OCI-LY7 (cell line): ENCODE results near the gene FOXN3. TPM values are rescaled to one million over a fixed set of nuclear protein-coding genes. Genes with fewer than 3 reads are reported as not detected.

Experiments
- BruUV-seq: library from RNA; stranded (reverse); fragments of 400-500 nt; replicated peaks from 2 replicates; lab custom pipeline; 2021; lab: Mats Ljungman, UMichigan
- CTCF ChIA-PET: fragments of 300-600 bp; sonication (Branson Sonifier 250); formaldehyde crosslinking; loops from one replicate; lab custom pipeline; 2022; ENCODE audit warnings: antibody characterized with exemption; ENCODE audit not compliant: unreplicated experiment; lab: Charles Lee
- POLR2A ChIA-PET: fragments of 300-600 bp; sonication (Branson Sonifier 250); formaldehyde crosslinking; loops from one replicate; lab custom pipeline; 2022; ENCODE audit warnings: antibody characterized with exemption; lab: Charles Lee
- DNase-seq: peaks from one replicate; pipeline ENCODE4 v3.0.0-alpha.2; 2015; ENCODE audit warnings: low spot score
- H2AFZ ChIP-seq: fragments of 200-600 bp; sonication (generic), shearing (Covaris generic); 2 replicates; pipeline ENCODE4 v1.6.1; 2014; ENCODE audit warnings: mild to moderate bottlenecking, antibody characterized with exemption, low read length, moderate library complexity
- H3K27ac ChIP-seq: fragments of 200-600 bp; sonication (generic); 2 replicates; pipeline ENCODE4 v1.5.1; 2014; ENCODE audit warnings: mixed run types, low read depth, mild to moderate bottlenecking, moderate library complexity, low read length, inconsistent platforms; ENCODE audit not compliant: poor library complexity, severe bottlenecking
- H3K36me3 ChIP-seq: fragments of 200-600 bp; sonication (generic); 2 replicates; pipeline ENCODE4 v1.6.1; 2014; ENCODE audit warnings: mild to moderate bottlenecking, antibody characterized with exemption, low read length, moderate library complexity, mixed read lengths; ENCODE audit not compliant: insufficient read depth
- H3K4me1 ChIP-seq: fragments of 200-600 bp; sonication (generic); 2 replicates; pipeline ENCODE4 v1.5.1; 2014; ENCODE audit warnings: mild to moderate bottlenecking, low read length; ENCODE audit not compliant: insufficient read depth, poor library complexity, severe bottlenecking
- H3K4me2 ChIP-seq: fragments of 200-600 bp; sonication (generic); 2 replicates; pipeline ENCODE4 v1.6.1; 2014; ENCODE audit warnings: mild to moderate bottlenecking, low read length
- H3K4me3 ChIP-seq: fragments of 200-600 bp; sonication (generic); 2 replicates; pipeline ENCODE4 v1.5.1; 2014; ENCODE audit warnings: mild to moderate bottlenecking, low read depth, low read length; ENCODE audit not compliant: poor library complexity, severe bottlenecking
- H3K79me2 ChIP-seq: fragments of 200-600 bp; sonication (generic); 2 replicates; pipeline ENCODE4 v1.6.1; 2016; ENCODE audit warnings: low read depth, mild to moderate bottlenecking, low read length, moderate library complexity, mixed read lengths; ENCODE audit not compliant: insufficient read depth
- H3K9me2 ChIP-seq: fragments of 200-600 bp; sonication (generic); 2 replicates; pipeline ENCODE4 v1.6.1; 2016; ENCODE audit warnings: mild to moderate bottlenecking, low read length, mixed read lengths; ENCODE audit not compliant: insufficient read depth
- H3K9me3 ChIP-seq: fragments of 200-600 bp; sonication (generic); 2 replicates; pipeline ENCODE4 v1.6.1; 2014; ENCODE audit warnings: mild to moderate bottlenecking, mixed run types, low read length, mixed read lengths
- H4K20me1 ChIP-seq: fragments of 200-600 bp; sonication (generic); 2 replicates; pipeline ENCODE4 v1.6.1; 2014; ENCODE audit warnings: mild to moderate bottlenecking, antibody characterized with exemption, low read length, moderate library complexity, mixed read lengths; ENCODE audit not compliant: insufficient read depth
- EZH2phosphoT487 ChIP-seq: fragments of 200-600 bp; sonication (generic); IDR thresholded peaks from 2 replicates; pipeline ENCODE4 v1.6.1; 2018; ENCODE audit warnings: low read depth, borderline replicate concordance, mild to moderate bottlenecking, mixed run types, antibody characterized with exemption, low read length, moderate library complexity, mixed read lengths
- intact Hi-C: fragments of 100-400 bp; cut with micrococcal nuclease; formaldehyde crosslinking; loops from one replicate; pipeline ENCODE4 v1.10.0; 2022; ENCODE audit not compliant: unreplicated experiment
- total RNA-seq, 2 experiments: library from RNA; depleted of rRNA in 1 of 2; stranded (reverse); fragments of >200 nt in 1 of 2; shearing (Covaris generic) in 1 of 2; gene quantifications; 2 replicates each; pipeline ENCODE4 v1.2.3, GENCODE V29; 2014 to 2022
- TF ChIP-seq, protein P1 (sequence below): fragments of 200-600 bp; sonication (generic); conservative IDR thresholded peaks from 2 replicates; pipeline ENCODE4 v1.5.1; 2014; ENCODE audit warnings: mild to moderate bottlenecking, antibody characterized with exemption, low read length, moderate library complexity, mixed read lengths

Gene FOXN3
- total RNA-seq, 2 experiments from 2014 or later = 77.7 to 102 TPM

- intact Hi-C loops = no loop called here
Measured at GRCh38 chr14:89164168-89165073, 252.6 kb downstream of the FOXN3 start.

GRCh38 chr14:89163031-89163636 is 253.9 kb downstream of the FOXN3 start:
- POLR2A ChIA-PET = interaction anchor here (0.6 kb wide), 1 partner anchor 602 kb away, joined by 4 read pairs; no protein-coding TSS in a partner anchor
- no peak overlapping the region for H2AFZ ChIP-seq

More at GRCh38 chr14:89164168-89165073, 252.6 kb downstream of the FOXN3 start:
- Histone ChIP-seq H3K36me3 (peaks cover 12% of the 10 kb centered on the region), H3K9me3 (peaks cover 4% of the 10 kb centered on the region; the same call in 1 of the 2 replicates), H2AFZ (no peak overlapping the region), H3K79me2 (no peaks in the 10 kb centered on the region), H3K27ac (peak overlapping the region; percentile 22), H3K4me1 (peaks cover 19% of the 10 kb centered on the region), H3K9me2 (no peaks in the 10 kb centered on the region), H4K20me1 (no peaks in the 10 kb centered on the region), H3K4me3 (no peak overlapping the region), H3K4me2 (no peak overlapping the region)
- TF ChIP-seq, protein P1, sequence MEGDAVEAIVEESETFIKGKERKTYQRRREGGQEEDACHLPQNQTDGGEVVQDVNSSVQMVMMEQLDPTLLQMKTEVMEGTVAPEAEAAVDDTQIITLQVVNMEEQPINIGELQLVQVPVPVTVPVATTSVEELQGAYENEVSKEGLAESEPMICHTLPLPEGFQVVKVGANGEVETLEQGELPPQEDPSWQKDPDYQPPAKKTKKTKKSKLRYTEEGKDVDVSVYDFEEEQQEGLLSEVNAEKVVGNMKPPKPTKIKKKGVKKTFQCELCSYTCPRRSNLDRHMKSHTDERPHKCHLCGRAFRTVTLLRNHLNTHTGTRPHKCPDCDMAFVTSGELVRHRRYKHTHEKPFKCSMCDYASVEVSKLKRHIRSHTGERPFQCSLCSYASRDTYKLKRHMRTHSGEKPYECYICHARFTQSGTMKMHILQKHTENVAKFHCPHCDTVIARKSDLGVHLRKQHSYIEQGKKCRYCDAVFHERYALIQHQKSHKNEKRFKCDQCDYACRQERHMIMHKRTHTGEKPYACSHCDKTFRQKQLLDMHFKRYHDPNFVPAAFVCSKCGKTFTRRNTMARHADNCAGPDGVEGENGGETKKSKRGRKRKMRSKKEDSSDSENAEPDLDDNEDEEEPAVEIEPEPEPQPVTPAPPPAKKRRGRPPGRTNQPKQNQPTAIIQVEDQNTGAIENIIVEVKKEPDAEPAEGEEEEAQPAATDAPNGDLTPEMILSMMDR = no peak
- TF ChIP-seq EZH2phosphoT487 = no peak
- ChIA-PET POLR2A (interaction anchor here (0.6 to 1.8 kb wide), 3 partner anchors 12 to 601 kb away, joined by 3 to 5 read pairs (median 4); no protein-coding TSS in a partner anchor), CTCF (no interaction called here)
- BruUV-seq = no TSS peak
- DNase-seq = no peak

More at GRCh38 chr14:89163031-89163636, 253.9 kb downstream of the FOXN3 start:
- no TSS peak for BruUV-seq
- peaks cover 12% of the 10 kb centered on the region for H3K36me3 ChIP-seq
- no peak for TF ChIP-seq EZH2phosphoT487
- TF ChIP-seq, protein P1 = no peak
- no peak overlapping the region for H3K4me2 ChIP-seq
- DNase-seq = no peak
- H3K79me2 ChIP-seq = no peaks in the 10 kb centered on the region
- H3K27ac ChIP-seq = no peak overlapping the region
- peaks cover 19% of the 10 kb centered on the region for H3K4me1 ChIP-seq
- no peaks in the 10 kb centered on the region for H3K9me2 ChIP-seq
- no peak overlapping the region for H3K4me3 ChIP-seq
- H3K9me3 ChIP-seq = no peaks in the 10 kb centered on the region
- intact Hi-C loops = no loop called here
- CTCF ChIA-PET = no interaction called here
- H4K20me1 ChIP-seq = no peaks in the 10 kb centered on the region
